NCI-H187 (cell line): ENCODE data around the gene GALNT10.
"Not testable (repeated sequence)": the region's sequence is repeated elsewhere in the genome, so short reads cannot be mapped to it uniquely, and the experiment has no call there.

Source experiments
- DNase-seq, 2 experiments: peaks; one replicate each; lab custom pipeline; 2025; lab: John Stamatoyannopoulos, UW

GALNT10 gene

DNA sequence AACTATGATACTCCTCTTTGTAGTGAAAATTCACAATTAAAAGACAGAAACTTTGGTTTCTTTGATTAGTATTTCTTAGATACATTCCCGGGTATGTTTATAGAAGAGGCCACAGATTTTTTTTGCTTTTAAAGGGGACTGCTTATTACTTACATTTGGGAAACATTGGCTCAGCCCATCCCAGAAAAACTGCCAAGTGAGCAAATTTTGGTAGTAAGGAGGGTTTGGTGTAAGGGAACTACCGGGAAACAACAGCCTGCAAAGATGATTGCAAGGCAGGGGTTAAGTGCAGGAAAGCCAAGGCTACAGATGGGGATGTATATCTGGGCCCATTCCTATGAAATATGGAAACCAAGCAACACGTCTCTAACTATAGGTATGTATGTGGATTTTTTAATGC lies 166.4 kb downstream of the GALNT10 start:
- no peak for DNase-seq

DNA sequence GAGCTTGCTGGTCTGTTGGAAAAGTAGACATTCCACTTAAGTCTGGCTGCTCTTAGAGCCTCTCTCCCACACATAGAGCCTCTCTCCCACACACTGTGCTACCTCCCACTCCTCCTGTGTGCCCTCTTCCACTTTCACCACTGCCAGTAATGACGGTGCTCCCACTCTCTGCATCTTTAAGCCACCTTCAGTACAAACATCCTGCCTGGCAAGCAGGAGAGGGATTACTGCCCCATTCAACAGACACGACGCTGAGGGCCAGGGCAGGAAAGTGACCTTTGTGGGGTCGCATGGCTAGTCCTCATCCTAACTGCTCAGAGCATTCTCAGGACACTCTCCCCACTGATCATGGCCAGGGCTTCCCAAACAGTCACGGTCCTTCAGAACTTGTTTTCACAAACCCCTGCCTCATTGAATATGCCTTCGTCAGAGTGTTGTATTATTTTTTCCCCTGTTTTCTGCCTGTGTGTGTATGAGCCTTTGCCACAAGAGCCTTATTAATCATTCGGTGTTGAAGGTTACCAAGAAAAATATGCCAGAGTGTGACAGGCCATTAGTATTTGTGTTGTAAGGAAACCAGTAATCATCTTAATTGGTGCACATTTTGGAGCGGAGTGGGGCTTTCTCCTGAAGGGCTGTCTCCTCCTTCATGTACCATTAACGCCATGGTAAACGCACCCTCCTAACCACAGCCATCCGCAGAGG lies 168.1 kb downstream of the GALNT10 start:
- no peak for DNase-seq

DNA sequence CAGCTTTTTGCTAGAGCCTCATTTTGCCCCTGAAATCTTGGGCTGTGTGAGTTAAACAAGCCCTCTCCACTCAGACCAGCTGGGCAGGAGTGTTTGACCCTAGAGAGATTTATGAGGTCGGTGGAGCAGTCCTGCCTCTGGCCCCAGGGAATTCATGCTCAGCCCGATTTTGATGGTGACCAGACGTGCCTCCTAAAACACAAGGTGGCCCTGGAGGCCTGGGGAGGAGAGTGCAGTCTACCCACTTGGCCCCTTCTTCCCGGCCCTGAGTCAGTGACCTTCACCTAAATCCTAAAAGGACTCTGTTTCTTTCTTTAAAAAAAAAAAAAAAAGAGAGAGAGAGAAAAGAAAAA lies 168.7 kb downstream of the GALNT10 start:
- DNase-seq, result no peak

DNA sequence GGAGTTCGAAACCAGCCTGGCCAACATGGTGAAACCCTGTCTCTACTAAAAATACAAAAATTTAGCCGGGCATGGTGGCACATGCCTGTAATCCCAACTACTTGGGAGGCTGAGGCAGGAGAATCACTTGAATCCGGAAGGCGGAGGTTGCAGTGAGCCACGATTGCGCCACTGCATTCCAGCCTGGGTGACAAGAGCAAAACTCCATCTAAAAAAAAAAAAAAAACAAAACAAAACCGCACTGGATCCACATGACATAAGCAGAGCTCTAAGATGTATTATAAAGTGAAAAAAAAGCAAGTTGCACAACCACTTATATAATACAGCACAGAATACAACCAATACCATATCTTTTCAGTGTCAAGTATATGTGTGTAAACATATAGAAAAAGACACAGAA lies 169.7 kb downstream of the GALNT10 start:
- not testable (repeated sequence) for DNase-seq

DNA sequence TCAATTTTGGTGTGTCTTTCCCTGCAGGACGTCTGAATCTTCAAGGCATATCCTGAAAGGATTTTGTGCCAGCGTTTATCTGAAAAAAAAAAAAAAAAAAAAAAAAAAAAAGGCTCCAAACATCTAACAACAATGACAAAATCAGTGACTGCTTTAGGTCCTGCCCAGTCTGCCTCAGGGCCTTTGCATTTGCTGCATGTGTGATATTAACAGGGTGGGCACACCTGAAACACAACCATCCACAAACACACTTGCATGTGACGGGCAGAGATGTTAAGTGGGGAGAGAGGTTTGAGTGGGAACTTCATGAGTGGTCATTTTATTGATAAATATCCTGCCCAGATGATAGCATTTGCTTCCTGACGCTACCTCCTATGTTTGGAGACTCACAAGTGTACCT lies 172.9 kb downstream of the GALNT10 start:
- no peak for DNase-seq

DNA sequence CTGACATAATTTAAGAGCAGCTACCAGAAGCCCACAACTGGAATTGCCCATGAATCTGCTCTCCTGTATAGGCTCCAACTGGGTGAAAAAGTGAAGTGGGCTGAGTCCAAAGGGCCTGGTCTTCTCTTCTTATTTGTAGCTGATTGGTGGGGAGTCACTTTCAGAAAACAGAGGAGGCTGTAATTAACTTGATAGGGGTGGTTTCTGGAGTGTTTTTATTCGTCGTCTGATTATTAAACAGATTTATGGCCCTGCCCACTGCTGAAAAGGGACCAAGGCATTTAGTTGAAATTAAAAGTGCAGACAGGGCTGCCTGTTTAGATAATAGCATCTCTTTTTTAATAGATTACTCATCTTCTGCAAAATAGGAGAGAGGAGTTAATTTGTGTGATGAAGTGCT lies 174.2 kb downstream of the GALNT10 start:
- DNase-seq, result no peak

DNA sequence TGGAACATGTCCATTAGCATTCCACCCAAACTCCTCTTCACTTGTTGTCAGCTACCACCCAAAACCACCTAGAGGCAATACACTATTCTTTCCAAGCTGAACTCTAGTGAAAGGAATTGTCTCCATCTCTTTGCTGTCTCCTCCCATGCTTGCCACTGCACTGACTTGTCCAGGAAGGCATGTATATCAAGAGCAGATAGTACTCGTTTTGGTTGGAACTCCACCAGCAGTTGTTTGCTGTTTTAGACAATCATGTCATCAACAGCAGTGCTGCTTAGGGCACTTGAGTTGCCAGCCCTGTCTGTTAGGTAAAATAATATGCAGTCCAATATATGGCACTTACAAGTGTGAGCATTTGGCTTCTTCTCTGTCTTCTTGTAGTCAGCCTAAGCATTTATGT lies 175.3 kb downstream of the GALNT10 start:
- DNase-seq, result no peak

DNA sequence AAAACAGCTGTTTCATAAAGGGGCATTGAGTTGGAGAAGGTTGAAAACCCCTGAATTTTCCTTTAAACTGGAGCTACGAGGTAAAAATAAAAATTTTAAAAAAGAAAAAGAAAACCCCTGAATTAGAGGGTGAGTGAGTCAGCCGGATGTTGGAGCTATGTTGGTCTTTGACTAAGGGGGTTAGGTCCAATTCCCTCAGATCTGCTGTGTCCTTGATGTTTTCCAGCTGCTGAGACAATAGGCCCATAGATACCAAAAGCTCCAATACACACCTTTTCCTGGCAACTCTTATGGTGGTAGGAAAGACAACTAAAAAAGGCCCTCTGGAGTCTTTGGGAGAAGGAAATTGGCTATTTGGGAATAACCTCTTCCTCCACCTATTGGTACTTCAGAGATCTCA lies 175.8 kb downstream of the GALNT10 start:
- DNase-seq, result no peak

DNA sequence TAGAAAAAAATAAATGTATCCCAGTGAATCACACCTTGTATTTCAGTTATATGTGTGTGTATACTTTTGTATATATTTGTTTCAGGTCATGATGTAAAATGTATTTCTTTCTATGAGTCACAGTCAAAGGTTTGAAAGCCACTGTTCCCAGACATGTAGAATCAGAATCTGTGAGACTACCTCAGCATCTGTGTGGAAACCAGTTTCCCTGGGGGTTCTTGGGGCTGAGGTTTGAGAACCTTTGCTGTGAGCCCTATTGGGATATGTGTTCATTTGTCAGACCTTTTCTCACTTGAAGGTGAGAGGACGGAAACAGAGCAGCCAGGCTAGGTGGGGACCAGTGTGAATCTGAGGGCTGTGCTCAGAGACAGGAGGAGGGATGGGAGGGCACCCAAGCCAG lies 176.6 kb downstream of the GALNT10 start:
- DNase-seq, result no peak

DNA sequence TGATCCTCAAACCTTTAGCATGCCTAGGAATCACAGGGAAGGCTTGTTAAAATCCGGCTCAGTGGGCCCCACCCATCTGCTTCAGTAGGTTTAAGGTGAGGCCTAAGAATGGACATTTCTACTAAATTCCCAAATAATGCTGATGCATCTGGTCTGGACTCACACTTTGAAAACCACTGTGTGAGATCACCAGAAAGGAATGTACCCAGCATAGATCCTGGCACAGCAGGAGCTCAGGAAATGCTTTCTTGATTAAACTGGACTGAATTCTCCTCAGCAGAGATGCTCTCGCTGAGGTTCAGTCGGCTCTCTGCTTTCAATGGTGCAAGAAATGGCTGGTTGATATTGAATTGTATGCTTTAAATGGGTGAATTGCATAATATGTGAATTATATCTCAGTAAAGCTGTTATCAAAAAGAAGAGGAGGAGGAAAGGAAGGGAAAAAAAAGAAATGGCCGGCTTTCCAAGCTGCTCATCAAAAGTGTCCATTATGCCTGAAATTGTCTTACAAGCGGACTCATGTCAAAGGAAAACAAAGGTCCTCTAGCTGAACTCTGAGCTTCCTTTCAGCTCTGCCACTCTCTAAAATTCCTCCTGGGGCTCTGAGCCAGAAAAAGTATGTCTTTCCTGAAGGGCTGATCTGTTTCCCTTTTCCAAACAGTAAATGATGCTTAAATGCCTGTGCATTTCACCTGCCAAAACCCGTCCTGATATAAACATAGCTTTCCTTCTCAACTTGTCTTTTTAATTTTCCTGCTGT lies 177.7 kb downstream of the GALNT10 start:
- DNase-seq, result no peak

DNA sequence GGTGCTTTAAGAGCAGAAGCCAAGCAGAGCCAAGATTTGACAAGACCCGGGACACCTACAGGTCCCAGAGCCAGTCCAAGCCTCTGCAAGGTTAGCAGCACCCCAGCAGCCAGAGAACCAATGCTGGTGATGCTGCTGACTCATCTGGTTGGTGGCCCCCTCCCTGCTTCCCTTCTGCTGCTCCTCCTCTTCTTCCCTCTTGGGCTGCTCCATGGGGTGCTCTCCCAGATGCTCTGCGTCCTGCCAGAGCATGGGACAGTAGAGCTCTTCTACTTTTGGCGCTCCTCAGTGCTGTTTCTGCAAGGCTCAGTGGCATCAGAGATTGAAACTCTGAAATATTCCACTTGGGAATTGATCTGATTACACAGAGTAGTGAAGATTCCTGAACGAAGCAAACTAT lies 179.1 kb downstream of the GALNT10 start:
- no peak for DNase-seq

DNA sequence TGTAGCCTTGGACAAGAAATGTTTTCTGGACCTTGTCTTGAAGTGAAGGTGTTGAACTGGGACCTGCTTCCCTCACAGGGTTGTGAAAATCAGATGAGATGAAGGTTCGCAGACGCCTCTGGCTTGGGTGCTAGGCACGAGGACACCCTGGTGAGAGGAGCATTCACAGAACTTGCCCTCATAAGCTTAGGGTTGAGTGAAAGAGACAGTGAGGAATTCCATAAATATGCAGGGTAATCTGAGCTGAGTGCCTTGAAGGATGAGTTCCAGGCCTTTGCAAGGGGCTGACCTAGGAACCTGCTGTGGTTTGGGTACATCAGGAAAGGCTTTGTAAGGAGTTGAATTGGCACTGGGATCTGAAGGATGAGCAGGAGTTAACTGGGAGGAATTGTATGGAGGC lies 179.6 kb downstream of the GALNT10 start:
- no peak for DNase-seq

DNA sequence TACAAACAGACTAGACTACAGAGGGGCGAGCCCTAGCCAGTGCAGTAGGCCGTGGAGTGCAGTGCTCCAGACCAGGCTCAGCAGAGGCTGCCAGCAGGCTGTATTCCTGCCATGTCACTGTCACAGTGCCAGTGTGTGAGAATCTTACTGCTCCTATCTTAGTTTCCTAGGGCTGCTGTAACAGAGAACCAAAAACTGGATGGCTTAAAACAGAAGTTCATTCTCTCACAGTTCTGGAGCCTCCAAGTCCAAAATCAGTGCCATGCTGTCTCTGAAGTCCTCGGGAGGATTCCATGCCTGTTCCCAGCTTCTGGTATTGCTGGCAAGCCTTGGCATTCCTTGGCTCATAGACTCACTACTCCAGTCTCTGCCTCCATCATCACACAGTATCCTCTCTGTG lies 180.3 kb downstream of the GALNT10 start:
- DNase-seq, result no peak

DNA sequence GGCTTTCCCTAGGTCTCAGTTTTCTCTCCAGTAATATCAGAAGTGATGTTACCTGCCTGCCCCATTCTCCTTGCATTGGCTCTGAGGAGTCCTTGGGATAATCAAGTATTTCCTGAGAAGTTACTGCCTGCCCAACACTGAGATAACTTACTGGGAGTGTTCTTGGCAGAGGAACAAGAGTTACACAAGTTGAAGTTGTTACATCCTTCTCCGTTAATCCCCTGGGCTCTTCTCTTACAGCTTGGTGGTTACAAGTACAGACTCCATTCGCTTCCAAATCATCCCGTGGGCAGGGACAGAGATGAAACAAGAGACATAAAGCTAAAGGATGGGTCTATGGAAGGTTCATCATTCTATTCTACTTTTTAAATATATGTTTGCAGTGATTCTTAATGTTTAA lies 181.2 kb downstream of the GALNT10 start:
- DNase-seq, result no peak

DNA sequence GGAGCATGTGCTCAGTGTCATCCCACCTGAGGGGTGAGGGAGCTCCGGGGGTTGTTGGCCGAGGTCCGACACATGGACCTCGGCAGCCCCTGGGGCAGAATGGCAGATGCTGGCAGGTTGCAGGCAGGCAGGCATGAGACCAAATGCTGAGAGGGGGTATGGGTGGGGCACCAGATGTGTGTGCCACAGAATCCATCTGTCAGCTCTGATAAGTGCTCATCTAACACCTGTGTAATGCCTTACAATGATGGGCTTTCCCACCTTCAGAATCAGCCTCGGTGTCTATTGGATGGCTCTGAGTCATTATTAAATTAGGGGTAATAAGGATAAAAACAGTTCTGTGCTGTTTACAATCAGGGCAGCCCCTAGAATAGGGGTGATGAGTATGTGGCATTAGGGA lies 182.1 kb downstream of the GALNT10 start:
- DNase-seq, result no peak

DNA sequence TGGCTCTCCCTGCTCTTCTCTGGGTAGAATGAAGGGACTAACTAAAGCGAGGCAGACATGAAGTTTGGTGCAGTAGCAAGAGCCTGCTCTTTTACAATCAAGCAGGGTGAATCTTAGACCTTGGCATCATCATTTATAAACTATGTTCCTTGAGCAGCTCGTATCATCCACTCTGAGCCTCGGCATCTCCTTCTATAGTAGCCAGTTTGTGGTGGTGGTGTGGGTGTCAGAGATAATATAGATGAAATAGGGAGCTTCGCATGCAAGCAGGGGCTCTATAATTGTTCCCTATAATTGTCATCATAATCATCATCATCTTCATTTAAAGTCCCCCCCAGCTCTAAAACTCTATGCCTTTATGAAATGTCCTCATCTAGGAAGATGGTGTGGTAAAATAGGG lies 182.8 kb downstream of the GALNT10 start:
- DNase-seq, result no peak

DNA sequence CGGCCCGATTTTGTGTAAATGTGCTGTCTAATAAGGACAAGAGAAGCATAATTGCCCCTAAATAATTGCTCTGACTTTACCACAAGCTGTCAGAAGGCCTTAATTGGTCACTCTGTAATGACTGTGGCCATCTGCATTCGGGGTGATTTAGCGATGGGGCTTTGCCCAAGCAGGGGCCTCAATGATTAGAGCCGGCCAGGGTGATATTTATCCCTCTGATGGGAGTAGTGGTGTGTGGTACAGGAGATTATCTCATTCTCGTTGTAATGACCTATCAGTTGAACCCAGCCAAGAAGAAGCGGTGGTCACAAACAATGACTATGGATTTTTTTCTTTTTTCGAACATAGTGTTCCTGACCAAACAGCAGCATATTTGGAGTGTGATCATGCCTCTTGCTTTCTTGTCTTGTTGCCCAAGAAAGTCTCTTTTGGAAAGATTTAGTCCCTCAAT lies 183.2 kb downstream of the GALNT10 start:
- DNase-seq, result no peak

DNA sequence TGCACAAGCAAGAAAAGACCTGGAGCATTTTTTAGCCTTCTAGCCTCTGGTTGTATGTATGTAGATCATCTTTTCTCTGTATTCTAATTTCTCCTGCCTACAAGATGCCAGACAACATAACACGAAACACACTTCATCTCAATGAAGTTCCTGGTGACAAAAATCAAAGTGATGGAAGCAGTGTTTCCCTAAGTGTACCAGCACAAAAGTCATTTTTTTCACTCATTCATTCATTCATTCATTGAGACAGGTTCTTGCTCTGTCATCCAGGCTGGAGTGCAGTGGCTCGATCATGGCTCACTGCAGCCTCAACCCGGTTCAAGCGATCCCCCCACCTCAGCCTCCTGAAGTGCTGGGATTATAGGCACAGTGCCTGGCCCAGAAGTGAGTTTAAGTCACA lies 183.7 kb downstream of the GALNT10 start:
- no peak for DNase-seq

DNA sequence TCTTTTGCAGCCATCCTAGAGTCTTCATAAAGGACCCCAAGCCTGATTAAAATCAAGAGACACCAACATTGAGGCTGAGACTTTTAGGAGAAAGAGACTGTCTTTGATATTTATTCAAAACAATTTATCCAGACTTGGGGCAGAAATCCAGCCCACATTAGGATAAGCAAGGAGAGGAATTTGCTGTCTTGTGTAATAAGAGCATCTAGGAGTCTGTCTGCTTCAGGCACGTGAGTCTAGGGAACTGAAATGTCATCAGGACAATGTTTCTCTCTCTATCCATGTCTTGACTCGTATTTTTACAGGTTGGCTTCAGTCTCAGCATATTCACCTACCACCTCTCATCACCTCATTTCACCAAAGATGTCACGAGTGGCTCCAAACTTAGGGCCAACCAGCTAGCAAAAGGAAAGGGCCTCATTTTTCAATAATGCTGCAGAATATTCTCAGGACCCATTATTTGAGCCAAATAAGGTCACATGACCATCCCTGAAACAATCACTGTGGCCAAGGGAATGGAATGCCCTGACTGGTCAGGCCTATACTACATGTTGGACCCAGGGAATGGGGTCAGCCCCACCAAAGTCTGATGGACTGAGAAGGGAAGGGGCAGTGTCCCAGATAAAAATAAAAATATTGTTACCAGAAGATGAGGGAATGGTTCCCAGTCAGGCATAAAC lies 184.9 kb downstream of the GALNT10 start:
- DNase-seq, result no peak

DNA sequence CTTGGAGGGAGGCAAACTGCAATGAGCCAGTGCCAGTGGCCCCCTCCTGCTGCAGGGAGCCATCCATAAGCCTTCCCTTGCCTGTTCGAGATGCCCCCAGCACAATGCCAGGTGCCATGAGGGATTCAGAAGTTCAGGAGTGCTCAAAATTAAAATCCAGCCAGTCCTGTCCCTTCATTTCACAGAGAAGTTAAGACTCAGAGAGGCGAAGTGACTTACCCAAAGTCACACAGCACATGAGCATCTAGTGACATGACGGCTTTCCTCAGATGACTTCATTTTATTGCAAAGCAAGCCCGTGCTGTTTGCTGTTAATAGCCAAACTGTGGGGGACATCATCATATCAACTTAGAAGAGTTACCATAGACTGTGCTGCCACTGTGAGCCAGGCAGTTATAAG lies 185.9 kb downstream of the GALNT10 start:
- no peak for DNase-seq

DNA sequence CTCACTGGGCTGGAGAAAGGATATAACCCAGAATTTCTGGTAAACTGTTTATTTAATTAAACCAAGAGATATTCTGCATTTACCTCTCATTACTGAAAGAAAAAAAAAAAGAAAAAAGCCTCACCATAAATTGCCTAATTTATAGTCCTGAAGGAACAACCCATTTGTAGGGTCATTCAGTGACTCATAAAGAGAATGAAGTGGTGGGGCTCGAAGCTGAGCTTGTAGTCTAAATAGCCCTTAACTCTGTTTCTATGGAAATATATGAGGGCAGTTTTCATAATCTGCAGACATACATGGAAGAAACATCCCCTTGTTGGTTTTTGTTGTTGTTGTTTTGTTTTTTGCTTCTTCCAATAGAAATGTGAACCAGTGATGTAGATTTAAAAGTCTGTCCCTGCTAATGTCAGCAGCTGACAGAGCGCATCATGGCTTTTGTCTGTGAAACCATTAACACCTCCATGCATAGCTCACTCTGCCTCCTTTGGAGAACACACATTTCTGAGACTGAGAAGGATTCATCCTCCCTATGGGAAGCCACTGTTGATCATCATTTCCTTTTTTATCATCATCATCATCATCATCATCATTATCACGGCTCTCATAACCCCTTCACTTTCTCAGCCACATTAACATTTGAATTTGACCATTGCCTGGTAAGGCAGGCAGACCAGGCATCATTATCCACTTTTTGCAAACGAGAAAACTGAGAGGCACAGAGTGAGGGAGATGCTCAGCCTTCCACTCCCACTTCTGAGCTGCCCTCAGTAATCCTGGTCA lies 187.4 kb downstream of the GALNT10 start:
- no peak for DNase-seq

DNA sequence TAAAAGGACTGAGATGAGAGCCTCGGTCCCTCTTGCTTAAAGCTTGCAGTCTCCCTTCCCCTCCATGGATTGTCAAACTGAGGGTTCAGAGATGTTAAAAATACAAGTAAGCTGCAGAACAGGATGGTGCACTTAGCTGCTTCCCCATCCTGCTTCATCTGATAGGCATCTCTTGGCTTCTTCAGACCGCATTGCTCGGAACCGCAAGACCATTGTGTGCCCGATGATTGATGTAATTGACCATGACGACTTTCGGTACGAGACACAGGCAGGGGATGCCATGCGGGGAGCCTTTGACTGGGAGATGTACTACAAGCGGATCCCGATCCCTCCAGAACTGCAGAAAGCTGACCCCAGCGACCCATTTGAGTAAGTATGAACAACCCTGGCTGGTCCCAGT lies 189.7 kb downstream of the GALNT10 start:
- DNase-seq, result no peak
